KMS-11 (cell line): Measurements from ENCODE around the gene SLC43A3.

Experiments used
- H2AFZ ChIP-seq: fragments of 200-600 bp; sonication (generic); 2 replicates; pipeline ENCODE4 v1.6.1; 2016; ENCODE audit warnings: antibody characterized with exemption, mixed run types, low read depth
- H3K27ac ChIP-seq: fragments of 200-600 bp; sonication (generic); 2 replicates; pipeline ENCODE4 v1.6.1; 2016; ENCODE audit warnings: mild to moderate bottlenecking, mixed run types
- H3K27me3 ChIP-seq: fragments of 200-600 bp; sonication (generic); 2 replicates; pipeline ENCODE4 v1.6.1; 2017; ENCODE audit warnings: mild to moderate bottlenecking, low read depth, mixed run types, moderate library complexity; ENCODE audit not compliant: insufficient read depth
- H3K36me3 ChIP-seq: fragments of 200-600 bp; sonication (generic); 2 replicates; pipeline ENCODE4 v1.6.1; 2017; ENCODE audit warnings: mild to moderate bottlenecking, mixed run types; ENCODE audit not compliant: insufficient read depth
- H3K4me1 ChIP-seq: fragments of 200-600 bp; sonication (generic); 2 replicates; pipeline ENCODE4 v1.6.1; 2016; ENCODE audit warnings: mild to moderate bottlenecking, low read depth, mixed run types; ENCODE audit not compliant: poor library complexity, severe bottlenecking
- H3K4me2 ChIP-seq: fragments of 200-600 bp; sonication (generic); 2 replicates; pipeline ENCODE4 v1.7.0; 2016; ENCODE audit warnings: mild to moderate bottlenecking, mixed run types
- H3K4me3 ChIP-seq: fragments of 200-600 bp; sonication (generic); IDR thresholded peaks from 2 replicates; pipeline ENCODE4 v1.6.1; 2017; ENCODE audit warnings: low read depth, low read length, mixed read lengths; ENCODE audit not compliant: insufficient read depth
- H3K79me2 ChIP-seq: fragments of 200-600 bp; sonication (generic); 2 replicates; pipeline ENCODE4 v1.6.1; 2016; ENCODE audit warnings: low read depth, mixed run types; ENCODE audit not compliant: insufficient read depth
- H3K9ac ChIP-seq: fragments of 200-600 bp; sonication (generic); 2 replicates; pipeline ENCODE4 v1.6.1; 2016; ENCODE audit warnings: mild to moderate bottlenecking, mixed run types
- H4K20me1 ChIP-seq: fragments of 200-600 bp; sonication (generic); 2 replicates; pipeline ENCODE4 v1.6.1; 2016; ENCODE audit warnings: mild to moderate bottlenecking, mixed run types; ENCODE audit not compliant: insufficient read depth
- CTCF ChIP-seq: fragments of 200-600 bp; sonication (generic); conservative IDR thresholded peaks from 2 replicates; pipeline ENCODE4 v1.6.1; 2017; ENCODE audit warnings: low read depth, mild to moderate bottlenecking, antibody characterized with exemption, low read length, moderate library complexity, mixed read lengths

The SLC43A3 gene

GRCh38 chr11:57374966-57375365 is 52.0 kb downstream of the SLC43A3 start:
- H3K27me3 ChIP-seq: no peaks in the 10 kb centered on the region
- no peak overlapping the region for H3K4me3 ChIP-seq
- H3K9ac ChIP-seq: no peak overlapping the region
- H3K36me3 ChIP-seq: no peaks in the 10 kb centered on the region
- no peaks in the 10 kb centered on the region for H3K4me1 ChIP-seq
- H3K27ac ChIP-seq: no peak overlapping the region
- no peaks in the 10 kb centered on the region for H4K20me1 ChIP-seq
- no peak overlapping the region for H3K4me2 ChIP-seq
- no peak for TF ChIP-seq CTCF
- no peak overlapping the region for H2AFZ ChIP-seq
- H3K79me2 ChIP-seq: no peaks in the 10 kb centered on the region

- H2AFZ ChIP-seq: no peak overlapping the region
- H3K27me3 ChIP-seq: no peaks in the 10 kb centered on the region
- no peak for TF ChIP-seq CTCF
- H3K4me2 ChIP-seq: no peak overlapping the region
- H3K4me1 ChIP-seq: no peaks in the 10 kb centered on the region
- no peak overlapping the region for H3K27ac ChIP-seq
- H3K79me2 ChIP-seq: no peaks in the 10 kb centered on the region
- no peaks in the 10 kb centered on the region for H3K36me3 ChIP-seq
- H3K9ac ChIP-seq: no peak overlapping the region
- H4K20me1 ChIP-seq: no peaks in the 10 kb centered on the region
- H3K4me3 ChIP-seq: no peak overlapping the region
Measured at GRCh38 chr11:57373146-57373545, 53.8 kb downstream of the SLC43A3 start.

GRCh38 chr11:57370941-57371340 is 56.0 kb downstream of the SLC43A3 start:
- no peaks in the 10 kb centered on the region for H3K4me1 ChIP-seq
- no peaks in the 10 kb centered on the region for H4K20me1 ChIP-seq
- H2AFZ ChIP-seq: no peak overlapping the region
- no peak overlapping the region for H3K4me3 ChIP-seq
- H3K9ac ChIP-seq: no peak overlapping the region
- H3K36me3 ChIP-seq: no peaks in the 10 kb centered on the region
- no peak overlapping the region for H3K4me2 ChIP-seq
- no peaks in the 10 kb centered on the region for H3K27me3 ChIP-seq
- H3K79me2 ChIP-seq: no peaks in the 10 kb centered on the region
- H3K27ac ChIP-seq: no peak overlapping the region
- no peak for TF ChIP-seq CTCF

- Histone ChIP-seq H2AFZ (no peak overlapping the region), H3K9ac (no peak overlapping the region), H3K79me2 (no peaks in the 10 kb centered on the region), H3K36me3 (no peaks in the 10 kb centered on the region), H3K4me1 (no peaks in the 10 kb centered on the region), H3K27ac (no peak overlapping the region), H4K20me1 (no peaks in the 10 kb centered on the region), H3K4me2 (no peak overlapping the region), H3K27me3 (no peaks in the 10 kb centered on the region), H3K4me3 (no peak overlapping the region)
- TF ChIP-seq CTCF: no peak
Measured at GRCh38 chr11:57370251-57370650, 56.7 kb downstream of the SLC43A3 start.

GRCh38 chr11:57368845-57369232 is 58.1 kb downstream of the SLC43A3 start:
- Histone ChIP-seq H2AFZ (no peak overlapping the region), H3K4me3 (no peak overlapping the region), H4K20me1 (no peaks in the 10 kb centered on the region), H3K9ac (no peak overlapping the region), H3K4me1 (no peaks in the 10 kb centered on the region), H3K27ac (no peak overlapping the region), H3K4me2 (no peak overlapping the region), H3K36me3 (no peaks in the 10 kb centered on the region), H3K27me3 (no peaks in the 10 kb centered on the region), H3K79me2 (no peaks in the 10 kb centered on the region)
- TF ChIP-seq CTCF: no peak
